Panc1 (cell line): ENCODE data around the gene RETREG1. TPM values are rescaled to one million over a fixed set of nuclear protein-coding genes. Genes with fewer than 3 reads are reported as not detected.

Experiments
- ATAC-seq: fragments of 200-7000 bp; cut with Tn5 transposase; 2 replicates; pipeline ENCODE4 v1.9.1; 2020; ENCODE audit warnings: mild to moderate bottlenecking, moderate library complexity
- BruUV-seq: library from RNA; stranded (reverse); fragments of 400-500 nt; replicated peaks from 2 replicates; lab custom pipeline; 2021; lab: Mats Ljungman, UMichigan
- CTCF ChIA-PET: fragments of 300-600 bp; sonication (Branson Sonifier 250); formaldehyde crosslinking; loops from one replicate; lab custom pipeline; 2022; ENCODE audit warnings: antibody characterized with exemption; lab: Charles Lee
- POLR2A ChIA-PET: fragments of 300-600 bp; sonication (Branson Sonifier 250); formaldehyde crosslinking; loops from one replicate; lab custom pipeline; 2022; ENCODE audit warnings: antibody characterized with exemption; lab: Charles Lee
- DNase-seq: peaks from one replicate; pipeline ENCODE4 v3.0.0-alpha.2; 2010; ENCODE audit warnings: low read depth, low spot score
- H3K27ac ChIP-seq: 2 replicates; pipeline ENCODE4 v1.5.1; 2011; ENCODE audit warnings: mild to moderate bottlenecking, low read length, inconsistent platforms
- H3K27me3 ChIP-seq: fragments of 200-500 bp; sonication (Bioruptor generic); 2 replicates; pipeline ENCODE4 v1.6.0; 2014; ENCODE audit warnings: low read length, inconsistent platforms; ENCODE audit not compliant: control insufficient read depth, insufficient read depth
- H3K36me3 ChIP-seq: fragments of 200-500 bp; sonication (Bioruptor generic); 2 replicates; pipeline ENCODE4 v1.5.1; 2014; ENCODE audit warnings: inconsistent platforms, mild to moderate bottlenecking, low read length, moderate library complexity; ENCODE audit not compliant: control insufficient read depth, insufficient read depth
- H3K4me1 ChIP-seq: 2 replicates; pipeline ENCODE4 v1.5.1; 2011; ENCODE audit warnings: inconsistent platforms, mild to moderate bottlenecking, low read length, moderate library complexity; ENCODE audit not compliant: control insufficient read depth, insufficient read depth
- H3K4me3 ChIP-seq, 2 experiments: 2 replicates each; pipeline ENCODE4 v1.5.1; 2011 to 2012; ENCODE audit warnings: low read depth in 2 of 2, low read length in 2 of 2, mild to moderate bottlenecking in 2 of 2, inconsistent platforms in 1 of 2, moderate library complexity in 1 of 2
- H3K9me3 ChIP-seq: fragments of 200-500 bp; sonication (Bioruptor generic); 2 replicates; pipeline ENCODE4 v1.5.1; 2014; ENCODE audit warnings: low read depth, mild to moderate bottlenecking, inconsistent platforms, low read length, moderate library complexity; ENCODE audit not compliant: control insufficient read depth, insufficient read depth
- POLR2AphosphoS5 ChIP-seq: IDR thresholded peaks from 2 replicates; pipeline ENCODE4 v1.6.1; 2012; ENCODE audit warnings: mild to moderate bottlenecking, low read depth, low read length, moderate library complexity
- SIN3A ChIP-seq: IDR thresholded peaks from 2 replicates; pipeline ENCODE4 v1.6.1; 2012; ENCODE audit warnings: low read depth, mild to moderate bottlenecking, low read length, moderate library complexity, borderline replicate concordance; ENCODE audit not compliant: insufficient read depth
- TCF7L2 ChIP-seq: IDR thresholded peaks from 2 replicates; pipeline ENCODE4 v1.6.1; 2011; ENCODE audit warnings: mild to moderate bottlenecking, low read depth, low read length, inconsistent platforms
- in situ Hi-C: cut with HindIII; loops from 2 replicates; pipeline ENCODE4 v1.10.0; 2016; ENCODE audit warnings: low sequenced_read_pairs, low pct_unique_long_range_greater_than_20kb
- intact Hi-C: fragments of 100-400 bp; cut with micrococcal nuclease; formaldehyde crosslinking; loops from one replicate; pipeline ENCODE4 v1.10.0; 2022; ENCODE audit not compliant: unreplicated experiment
- total RNA-seq: library from RNA; stranded (reverse); gene quantifications from one replicate; pipeline ENCODE4 v1.2.1, GENCODE V29; 2021; ENCODE audit not compliant: unreplicated experiment
- TF ChIP-seq, protein P1 (sequence below): fragments of 450-650 bp; IDR thresholded peaks from 2 replicates; pipeline ENCODE4 v1.5.1; 2017; ENCODE audit warnings: mild to moderate bottlenecking
- TF ChIP-seq, protein P2 (sequence below), 2 experiments: IDR thresholded peaks; 2 replicates each; pipeline ENCODE4 v1.6.1; 2011 to 2012; ENCODE audit warnings: low read depth in 2 of 2, control low read depth in 1 of 2, low read length in 1 of 2, mild to moderate bottlenecking in 1 of 2, moderate library complexity in 1 of 2; ENCODE audit not compliant: insufficient read depth in 1 of 2

The RETREG1 gene
- total RNA-seq, 1 experiment from 2014 or later, result 0.74 TPM

DNA sequence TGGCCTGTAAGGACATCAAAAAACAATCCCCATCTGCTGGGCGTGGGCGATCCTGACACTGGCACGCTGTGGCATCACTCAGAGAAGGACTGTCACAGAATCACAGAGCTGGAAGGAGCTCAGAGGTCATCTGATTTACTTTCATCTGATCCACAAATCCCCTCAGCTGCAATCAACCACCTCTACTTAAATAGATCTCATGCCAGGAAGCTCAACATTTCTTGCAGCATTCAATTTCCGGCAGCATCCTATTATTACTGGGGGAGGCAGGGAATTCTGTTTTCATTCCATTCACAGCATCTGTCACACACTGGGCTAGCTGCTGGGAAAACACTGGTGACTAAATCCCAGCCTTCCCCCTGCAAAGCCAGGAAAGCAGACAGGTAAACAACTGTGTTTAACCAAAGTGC, 38.3 kb downstream of the RETREG1 start:
- intact Hi-C loops, result no loop called here
- no peaks in the 10 kb centered on the region for H3K9me3 ChIP-seq

DNA sequence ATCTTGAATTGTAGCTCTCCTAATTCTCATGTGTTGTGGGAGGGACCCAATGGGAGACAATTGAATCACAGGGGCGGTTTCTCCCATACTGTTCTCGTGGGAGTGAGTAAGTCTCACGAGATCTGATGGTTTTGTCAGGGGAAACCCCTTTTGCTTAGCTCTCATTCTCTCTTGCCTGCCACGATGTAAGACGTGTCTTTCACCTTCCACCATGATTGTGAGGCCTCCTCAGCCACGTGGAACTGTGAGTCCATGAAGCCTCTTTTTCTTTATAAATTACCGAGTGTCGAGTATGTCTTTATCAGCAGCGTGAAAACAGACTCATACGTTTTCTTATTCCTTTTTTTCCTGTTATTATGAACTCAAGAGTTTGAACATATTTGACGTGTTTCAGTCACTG, 39.1 kb downstream of the RETREG1 start:
- H3K4me1 ChIP-seq, result peaks cover 3% of the 10 kb centered on the region; the same call in 1 of the 2 replicates
- no peak overlapping the region for H3K27ac ChIP-seq
- DNase-seq, result no peak
- in situ Hi-C loops, result no loop called here
- no TSS peak for BruUV-seq
- no peaks in the 10 kb centered on the region for H3K27me3 ChIP-seq
- TF ChIP-seq, protein P1, sequence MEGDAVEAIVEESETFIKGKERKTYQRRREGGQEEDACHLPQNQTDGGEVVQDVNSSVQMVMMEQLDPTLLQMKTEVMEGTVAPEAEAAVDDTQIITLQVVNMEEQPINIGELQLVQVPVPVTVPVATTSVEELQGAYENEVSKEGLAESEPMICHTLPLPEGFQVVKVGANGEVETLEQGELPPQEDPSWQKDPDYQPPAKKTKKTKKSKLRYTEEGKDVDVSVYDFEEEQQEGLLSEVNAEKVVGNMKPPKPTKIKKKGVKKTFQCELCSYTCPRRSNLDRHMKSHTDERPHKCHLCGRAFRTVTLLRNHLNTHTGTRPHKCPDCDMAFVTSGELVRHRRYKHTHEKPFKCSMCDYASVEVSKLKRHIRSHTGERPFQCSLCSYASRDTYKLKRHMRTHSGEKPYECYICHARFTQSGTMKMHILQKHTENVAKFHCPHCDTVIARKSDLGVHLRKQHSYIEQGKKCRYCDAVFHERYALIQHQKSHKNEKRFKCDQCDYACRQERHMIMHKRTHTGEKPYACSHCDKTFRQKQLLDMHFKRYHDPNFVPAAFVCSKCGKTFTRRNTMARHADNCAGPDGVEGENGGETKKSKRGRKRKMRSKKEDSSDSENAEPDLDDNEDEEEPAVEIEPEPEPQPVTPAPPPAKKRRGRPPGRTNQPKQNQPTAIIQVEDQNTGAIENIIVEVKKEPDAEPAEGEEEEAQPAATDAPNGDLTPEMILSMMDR, result no peak
- TF ChIP-seq POLR2AphosphoS5, result no peak
- no peak for TF ChIP-seq SIN3A
- no peak for TF ChIP-seq TCF7L2
- TF ChIP-seq, protein P2, sequence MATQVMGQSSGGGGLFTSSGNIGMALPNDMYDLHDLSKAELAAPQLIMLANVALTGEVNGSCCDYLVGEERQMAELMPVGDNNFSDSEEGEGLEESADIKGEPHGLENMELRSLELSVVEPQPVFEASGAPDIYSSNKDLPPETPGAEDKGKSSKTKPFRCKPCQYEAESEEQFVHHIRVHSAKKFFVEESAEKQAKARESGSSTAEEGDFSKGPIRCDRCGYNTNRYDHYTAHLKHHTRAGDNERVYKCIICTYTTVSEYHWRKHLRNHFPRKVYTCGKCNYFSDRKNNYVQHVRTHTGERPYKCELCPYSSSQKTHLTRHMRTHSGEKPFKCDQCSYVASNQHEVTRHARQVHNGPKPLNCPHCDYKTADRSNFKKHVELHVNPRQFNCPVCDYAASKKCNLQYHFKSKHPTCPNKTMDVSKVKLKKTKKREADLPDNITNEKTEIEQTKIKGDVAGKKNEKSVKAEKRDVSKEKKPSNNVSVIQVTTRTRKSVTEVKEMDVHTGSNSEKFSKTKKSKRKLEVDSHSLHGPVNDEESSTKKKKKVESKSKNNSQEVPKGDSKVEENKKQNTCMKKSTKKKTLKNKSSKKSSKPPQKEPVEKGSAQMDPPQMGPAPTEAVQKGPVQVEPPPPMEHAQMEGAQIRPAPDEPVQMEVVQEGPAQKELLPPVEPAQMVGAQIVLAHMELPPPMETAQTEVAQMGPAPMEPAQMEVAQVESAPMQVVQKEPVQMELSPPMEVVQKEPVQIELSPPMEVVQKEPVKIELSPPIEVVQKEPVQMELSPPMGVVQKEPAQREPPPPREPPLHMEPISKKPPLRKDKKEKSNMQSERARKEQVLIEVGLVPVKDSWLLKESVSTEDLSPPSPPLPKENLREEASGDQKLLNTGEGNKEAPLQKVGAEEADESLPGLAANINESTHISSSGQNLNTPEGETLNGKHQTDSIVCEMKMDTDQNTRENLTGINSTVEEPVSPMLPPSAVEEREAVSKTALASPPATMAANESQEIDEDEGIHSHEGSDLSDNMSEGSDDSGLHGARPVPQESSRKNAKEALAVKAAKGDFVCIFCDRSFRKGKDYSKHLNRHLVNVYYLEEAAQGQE (IDR thresholded peaks at IDR 0.05; ENCODE audit: insufficient read depth in 1 of 2, low read depth in 2 of 2, low read length in 1 of 2), result no peak
- H3K36me3 ChIP-seq, result no peaks in the 10 kb centered on the region
- ATAC-seq, result no peak
- CTCF ChIA-PET, result no interaction called here
- POLR2A ChIA-PET, result no interaction called here
- H3K4me3 ChIP-seq, result no peak overlapping the region
- intact Hi-C loops, result no loop called here
- no peaks in the 10 kb centered on the region for H3K9me3 ChIP-seq

More for the DNA sequence above, 38.3 kb downstream of the RETREG1 start:
- Histone ChIP-seq H3K27me3 (no peaks in the 10 kb centered on the region), H3K36me3 (no peaks in the 10 kb centered on the region), H3K4me3 (no peak overlapping the region), H3K4me1 (peaks cover 3% of the 10 kb centered on the region; the same call in 1 of the 2 replicates), H3K27ac (no peak overlapping the region)
- BruUV-seq, result no TSS peak
- ChIA-PET CTCF (interaction anchor here (0.6 to 1.2 kb wide), 2 partner anchors 88 to 388 kb away, joined by 3 read pairs; no protein-coding TSS in a partner anchor), POLR2A (no interaction called here)
- in situ Hi-C loops, result no loop called here
- ATAC-seq (no peak), DNase-seq (no peak)
- TF ChIP-seq POLR2AphosphoS5 (no peak), TCF7L2 (no peak), SIN3A (no peak)
- TF ChIP-seq, protein P2 (IDR thresholded peaks at IDR 0.05; ENCODE audit: insufficient read depth in 1 of 2, low read depth in 2 of 2, low read length in 1 of 2), result no peak
- TF ChIP-seq, protein P1, result no peak
